ENCODE measurements around the gene CNPY1.

DNA sequence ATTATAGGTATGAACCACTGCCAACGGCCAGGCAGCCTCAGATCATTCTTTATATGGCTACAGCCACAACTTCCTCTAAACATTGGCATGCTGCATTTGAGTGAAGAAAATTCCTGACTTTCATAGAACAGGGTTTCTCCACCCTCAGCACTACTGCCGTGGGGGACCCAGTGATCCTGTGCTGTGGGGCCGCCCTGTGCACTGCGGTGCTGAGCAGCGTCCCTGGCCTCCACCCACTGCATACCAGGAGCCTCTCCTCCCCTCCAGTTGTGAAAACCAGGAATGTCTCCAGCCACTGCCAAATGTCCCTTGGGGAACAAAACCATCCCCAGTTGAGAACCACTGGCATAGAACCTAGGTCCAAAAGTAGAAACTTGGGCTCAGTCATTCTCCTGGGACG is 15.8 kb downstream of the CNPY1 start:
- no peak for TF ChIP-seq CTCF (IDR thresholded peaks at IDR 0.05; ENCODE audit: poor library complexity)
- TF ChIP-seq EZH2 (IDR thresholded peaks at IDR 0.05; ENCODE audit: borderline replicate concordance): no peak
- no peak for TF ChIP-seq EZH2phosphoT487 (IDR thresholded peaks at IDR 0.05; ENCODE audit: low read depth, severe bottlenecking, unreplicated experiment)

Data from hepatocyte (in vitro differentiated cells).